ENCODE measurements around the gene CNTN4.

Gene CNTN4

DNA sequence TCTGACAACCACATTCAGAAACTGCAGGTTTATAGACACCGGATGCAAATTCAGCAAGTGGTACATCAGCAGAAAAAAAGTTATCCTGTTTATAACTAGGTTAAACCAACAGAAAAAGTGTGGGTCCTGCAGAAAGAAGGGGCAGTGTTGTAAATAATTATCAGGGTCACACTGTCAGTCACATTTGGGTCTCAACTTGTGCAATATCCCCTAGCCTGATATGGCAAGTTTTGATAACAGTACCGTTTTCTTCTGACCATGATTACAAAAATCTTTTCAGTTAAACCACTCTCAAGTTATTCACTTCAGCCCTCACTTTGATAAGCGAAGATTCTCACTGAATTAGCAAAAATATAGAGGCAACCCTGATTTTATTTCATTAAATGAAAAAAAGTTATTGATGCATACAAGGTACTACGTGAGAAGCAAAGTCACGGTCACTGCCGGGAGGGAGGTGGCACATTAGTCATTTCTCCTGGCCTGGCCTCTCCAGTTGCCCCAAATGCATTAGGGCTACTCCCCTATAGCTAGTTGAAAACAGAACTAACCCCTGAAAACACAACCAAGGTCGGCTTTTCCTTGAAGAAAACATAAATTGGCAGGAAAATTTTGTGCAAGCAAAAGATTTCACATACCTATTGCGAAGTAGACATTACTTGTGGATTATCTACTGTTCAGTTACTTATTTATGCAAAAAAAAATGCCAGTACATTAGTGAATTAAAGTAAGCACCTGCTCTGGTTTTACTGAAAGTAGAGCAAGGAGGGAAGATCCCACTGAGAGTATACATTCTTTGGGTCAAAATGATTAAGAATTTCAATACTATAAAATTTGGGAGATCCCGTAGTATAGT lies 982.9 kb downstream of the CNTN4 start:
- no peak for DNase-seq

DNA sequence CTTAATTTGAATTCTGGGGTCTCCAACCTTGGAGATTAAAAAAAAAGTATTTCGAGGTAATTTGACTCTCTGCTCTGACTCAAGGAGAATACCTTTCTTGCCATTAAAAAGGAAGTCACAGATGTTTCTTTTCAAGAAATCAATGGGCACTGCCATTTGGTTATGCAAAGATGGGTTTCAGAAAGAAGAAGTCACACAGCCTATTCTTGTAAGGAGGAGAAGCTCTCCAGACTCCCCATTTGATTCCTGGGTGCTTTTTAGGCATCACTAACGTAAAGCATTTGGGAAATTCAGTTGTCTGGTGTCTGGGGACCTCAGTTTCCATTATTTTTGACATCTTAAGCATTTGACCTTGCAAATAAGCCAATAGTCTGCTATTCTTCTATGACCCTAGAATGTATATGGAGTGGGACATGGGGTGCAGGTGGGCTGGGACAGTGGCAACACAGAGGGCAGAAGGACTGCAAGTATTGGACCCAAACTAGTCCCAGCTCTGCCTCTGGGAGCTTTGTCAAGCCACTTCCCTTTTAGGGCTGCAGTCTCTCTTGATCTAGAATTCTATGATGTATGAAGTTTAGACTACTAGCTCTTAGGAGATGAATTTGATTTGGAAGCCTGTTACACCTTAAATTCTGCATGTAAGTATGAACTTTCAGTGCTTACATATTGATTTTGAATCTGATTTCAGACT lies 983.7 kb downstream of the CNTN4 start:
- no peak for DNase-seq

DNA sequence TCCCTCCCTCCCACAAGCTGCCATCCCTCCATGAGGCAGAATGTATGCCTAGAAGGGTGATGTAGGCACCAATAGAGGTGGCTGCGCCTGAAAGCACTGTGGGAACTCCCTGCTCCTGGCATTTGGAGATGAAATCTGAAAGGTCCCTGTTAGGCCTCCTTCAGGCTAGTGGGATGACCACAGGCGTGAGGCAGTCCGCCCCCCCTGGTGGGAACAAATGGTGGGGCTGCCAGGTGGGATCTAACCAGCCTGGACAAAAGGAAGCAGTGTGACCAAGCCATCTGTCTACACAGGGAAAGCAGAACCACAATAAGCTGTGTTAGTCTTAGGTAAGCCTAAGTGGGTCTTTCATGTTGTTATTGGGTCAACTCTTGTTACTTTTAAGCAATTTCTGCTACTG lies 986.2 kb downstream of the CNTN4 start:
- no peak for DNase-seq

DNA sequence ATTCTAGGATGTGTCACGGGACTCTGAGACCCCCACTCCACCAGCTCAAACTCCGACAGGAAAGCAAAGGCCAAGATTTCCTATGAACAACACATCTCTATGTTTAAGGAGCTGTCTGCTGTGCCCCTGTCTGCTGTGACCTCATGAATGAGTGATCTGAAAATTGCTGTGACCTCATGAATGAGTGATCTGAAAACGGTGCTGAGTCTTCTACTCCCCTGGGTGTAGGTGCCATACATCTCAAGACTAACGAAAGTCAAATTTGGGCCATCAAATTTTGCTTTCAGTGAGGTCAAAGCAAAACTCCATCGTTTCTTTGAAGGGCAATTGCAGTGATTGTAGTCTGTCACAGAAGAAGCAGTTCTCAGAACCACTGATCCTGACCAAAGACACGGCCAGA lies 987.1 kb downstream of the CNTN4 start:
- DNase-seq = no peak

DNA sequence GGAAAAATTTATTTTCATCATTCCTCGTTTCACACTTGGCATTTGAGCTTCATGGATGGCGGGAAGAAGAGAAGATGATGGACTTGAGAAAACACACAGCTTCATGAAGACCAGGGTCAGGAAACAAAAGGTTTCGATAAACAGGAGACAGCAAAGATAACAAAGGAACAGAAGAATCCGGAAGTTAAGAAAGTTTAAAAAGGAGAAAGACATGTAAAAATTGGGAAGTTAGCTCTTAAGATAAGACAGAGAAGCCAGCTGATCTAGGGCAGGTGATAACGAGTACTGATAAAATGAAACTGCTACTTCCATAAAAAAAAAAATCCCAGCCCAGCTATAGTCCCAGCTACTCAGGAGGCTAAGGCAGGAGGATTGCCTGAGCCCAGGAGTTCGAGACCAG lies 987.6 kb downstream of the CNTN4 start:
- no peak for DNase-seq

DNA sequence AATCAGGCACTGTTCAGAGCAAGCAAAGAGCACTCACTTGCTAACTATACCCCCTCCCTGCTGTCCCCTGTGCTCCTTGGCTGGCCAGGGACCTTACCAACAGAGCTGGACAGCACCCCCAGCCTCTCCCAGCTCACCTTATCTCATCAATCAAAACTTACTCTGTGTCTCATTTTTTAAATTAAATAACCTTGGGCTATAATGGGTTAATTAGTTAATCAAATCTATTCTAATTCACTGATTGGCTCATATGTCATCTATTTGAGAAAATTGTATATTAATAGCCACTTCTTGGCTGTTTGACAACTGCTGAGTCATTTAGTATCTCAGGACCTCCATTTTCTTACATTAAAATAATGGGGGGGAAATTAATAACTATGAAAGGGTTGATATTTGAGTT lies 988.6 kb downstream of the CNTN4 start:
- no peak for DNase-seq

DNA sequence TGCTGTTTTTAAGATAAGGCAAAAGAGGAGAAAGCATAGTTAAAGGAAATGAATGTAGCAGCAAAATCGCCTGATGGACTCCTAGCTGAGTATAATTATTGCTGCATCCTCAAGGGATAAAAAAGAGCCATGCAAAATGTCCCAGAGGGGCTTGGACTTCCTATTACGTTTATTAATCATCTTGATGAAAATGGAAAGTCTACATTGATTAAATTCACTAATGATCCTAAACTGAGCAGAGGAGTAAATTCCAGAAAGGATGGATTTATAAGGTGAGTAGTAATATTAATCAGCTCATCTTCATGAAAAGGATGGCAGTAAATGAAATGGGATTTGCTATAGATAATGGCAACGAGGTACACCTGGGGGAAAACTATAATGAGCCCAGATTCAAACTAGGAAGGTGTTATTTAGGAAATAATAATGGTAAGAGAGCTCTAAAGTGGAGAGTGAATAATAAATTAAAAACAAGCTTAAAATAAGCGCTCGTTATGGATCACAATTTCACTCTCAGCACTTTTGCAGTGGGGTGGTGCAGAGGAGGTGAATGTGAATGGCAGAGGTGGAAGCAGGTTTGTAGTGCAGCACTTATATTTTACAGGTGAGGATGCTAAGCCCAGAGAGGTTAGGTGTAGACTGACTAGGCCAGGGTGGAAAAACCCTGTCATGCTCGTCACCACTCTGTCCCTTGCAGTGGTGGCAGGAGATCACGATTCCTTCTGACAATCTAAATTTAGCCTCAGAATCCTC lies 989.2 kb downstream of the CNTN4 start:
- no peak for DNase-seq

DNA sequence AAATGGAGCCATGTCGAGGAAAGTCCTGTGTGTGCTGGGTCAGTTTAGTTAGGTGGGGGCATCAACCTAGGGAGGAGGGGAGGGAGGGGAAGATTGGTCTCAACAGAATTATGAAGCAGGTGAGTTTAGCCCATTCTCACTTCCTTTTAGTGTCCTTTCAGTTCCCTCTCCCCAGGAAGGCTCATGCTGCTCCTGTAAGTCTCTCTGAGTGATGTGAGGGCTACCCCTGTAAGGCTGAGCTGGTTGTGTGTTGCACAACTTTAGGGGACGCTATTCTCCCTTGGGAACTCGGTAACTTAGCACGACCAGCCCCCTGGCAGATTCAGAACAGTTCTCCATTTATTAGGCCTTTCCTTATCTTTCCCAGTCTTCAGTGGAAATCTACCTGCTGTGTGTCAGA lies 990.4 kb downstream of the CNTN4 start:
- DNase-seq = no peak

DNA sequence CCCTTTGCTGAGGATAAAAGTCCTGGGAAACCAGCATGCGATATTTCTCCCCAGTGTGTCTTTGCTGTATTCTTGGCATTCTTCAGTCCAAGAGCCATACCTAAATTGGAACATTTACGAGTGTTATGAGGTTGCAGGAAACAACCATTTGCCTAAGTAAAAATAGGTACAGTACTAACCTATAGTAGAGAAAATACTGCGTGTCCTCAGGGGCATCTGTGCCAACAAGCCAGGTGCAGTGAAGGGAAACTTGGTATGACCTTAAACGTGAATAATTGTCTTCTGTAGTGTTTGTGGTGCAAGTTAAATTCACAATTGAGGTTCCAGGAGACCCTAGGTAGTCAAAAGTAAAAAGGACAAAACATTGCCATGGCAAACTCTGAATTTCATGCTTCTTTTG lies 999.3 kb downstream of the CNTN4 start:
- no peak for DNase-seq

DNA sequence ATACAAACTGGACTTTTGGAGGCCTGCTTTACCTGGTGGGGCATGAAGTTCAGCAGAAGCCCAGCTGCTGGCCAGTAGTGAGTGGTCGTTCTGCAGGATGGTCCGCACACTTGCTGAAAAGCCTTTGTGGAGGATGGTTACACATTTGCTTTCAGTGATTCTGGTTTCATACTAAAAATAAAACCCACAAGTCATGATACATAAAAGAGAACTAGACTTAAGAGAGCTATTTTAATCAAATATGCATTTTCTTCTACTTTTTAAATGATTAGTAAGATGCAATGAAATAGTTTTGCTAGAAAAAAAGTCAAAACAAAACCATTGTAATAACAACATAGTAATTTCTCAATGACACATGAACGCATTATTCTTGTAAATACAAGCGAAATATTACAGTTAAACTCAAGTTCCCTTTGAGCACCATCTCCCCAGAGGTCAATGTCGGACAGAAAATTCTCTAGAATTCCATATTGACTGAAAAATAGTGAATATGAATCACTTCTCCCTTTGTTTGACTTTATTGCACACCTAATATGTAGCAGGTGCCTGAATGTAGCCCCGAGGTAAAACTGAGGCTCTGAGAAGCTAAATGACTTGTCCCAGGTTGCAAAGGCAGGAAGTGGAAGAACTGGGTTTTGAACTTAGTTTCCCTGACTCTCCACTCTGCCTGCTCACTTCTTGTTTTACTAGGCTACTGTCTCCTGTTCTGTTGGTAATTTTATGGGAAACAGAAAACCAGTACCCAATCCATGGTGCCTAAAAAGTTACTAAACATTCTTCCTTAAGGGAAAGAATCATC lies 1003.2 kb downstream of the CNTN4 start:
- no peak for DNase-seq

DNA sequence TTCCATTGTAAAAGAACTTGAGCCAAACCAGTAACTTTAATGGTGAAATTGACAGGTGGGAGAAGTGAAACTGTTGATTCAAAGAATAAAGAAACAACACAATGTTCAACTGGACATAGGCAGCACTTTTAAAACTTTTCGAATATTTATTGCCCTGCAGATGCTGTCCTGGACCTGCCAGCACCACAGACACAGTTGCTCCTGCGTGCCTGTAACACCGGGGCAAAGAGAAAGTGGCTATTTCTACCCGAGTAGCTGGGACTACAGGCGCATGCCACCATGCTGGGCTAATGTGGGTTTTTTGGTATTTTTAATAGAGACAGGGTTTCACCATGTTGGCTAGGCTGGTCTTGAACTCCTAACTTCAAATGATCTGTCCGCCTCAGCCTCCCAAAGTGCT lies 1004.1 kb downstream of the CNTN4 start:
- DNase-seq = no peak

DNA sequence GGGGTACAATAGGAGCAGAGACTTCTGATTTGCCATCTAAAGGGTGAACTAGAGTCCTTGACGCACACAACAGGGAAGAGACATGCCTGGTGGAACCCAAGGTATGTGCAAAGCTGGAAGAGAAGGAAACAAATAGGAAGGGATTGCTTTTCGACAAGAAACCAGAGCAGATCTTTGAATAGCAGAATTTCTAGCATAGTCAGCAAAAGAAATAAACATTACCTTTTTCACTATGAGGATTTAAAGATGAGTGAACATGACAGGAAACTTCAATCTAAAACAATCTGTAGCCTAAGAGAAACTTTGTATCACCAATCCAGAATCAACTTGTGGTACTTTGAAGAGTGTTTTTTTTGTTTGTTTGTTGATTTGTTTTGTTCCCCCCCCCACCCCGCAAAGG lies 1006.6 kb downstream of the CNTN4 start:
- no peak for DNase-seq

DNA sequence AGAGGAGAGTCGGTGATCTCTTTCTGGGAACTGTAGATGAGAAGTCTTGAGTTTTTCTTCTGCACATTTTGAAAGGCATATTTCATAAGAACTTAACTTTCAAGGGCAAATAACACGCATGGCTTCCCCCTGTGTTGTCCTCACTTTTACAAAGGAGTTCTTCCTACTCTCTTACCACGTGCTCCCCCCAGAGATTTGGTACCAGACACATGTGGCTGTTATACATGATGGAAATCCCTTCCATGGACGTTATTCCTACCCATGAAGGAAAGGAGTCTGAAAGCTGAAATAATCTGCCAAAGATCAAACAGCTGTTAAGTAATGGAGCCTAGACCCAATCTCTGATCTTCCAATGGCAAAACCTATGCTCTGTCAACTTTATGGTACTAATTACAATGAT lies 1007.1 kb downstream of the CNTN4 start:
- DNase-seq = no peak

DNA sequence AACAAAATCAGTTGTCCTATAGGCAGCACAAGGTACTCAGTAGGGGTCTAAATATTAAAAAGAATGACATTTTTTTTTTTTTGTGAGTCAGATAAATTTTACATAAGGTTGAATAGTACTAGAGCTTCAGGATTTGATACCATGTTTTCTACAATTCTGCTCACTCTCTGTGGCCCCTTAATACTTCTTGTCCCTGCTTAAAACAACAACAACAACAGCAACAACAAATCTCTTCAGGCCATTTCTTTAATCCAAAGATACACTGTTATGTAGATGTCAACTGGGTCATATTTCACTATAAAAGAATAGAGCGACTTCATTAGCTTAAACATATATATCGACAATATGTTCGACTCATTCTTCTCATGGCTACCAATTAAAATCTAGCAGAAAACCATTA lies 1008.5 kb downstream of the CNTN4 start:
- DNase-seq = no peak
